Stimulated activated CD8-positive, alpha-beta memory T cell treated with anti-CD3 and anti-CD28 coated beads, Interleukin-15, amount 100 ng/mL, for 4 hours (primary cell): ENCODE results near the gene NFKB2.

Experiments
- DNase-seq, 2 donors: peaks; one replicate each; pipeline ENCODE4 v3.0.0-alpha.2; 2020; ENCODE audit warnings: low read depth in 2 of 2

Gene NFKB2

GRCh38 chr10:102422545-102423129, 27.1 kb downstream of the NFKB2 start:
- DNase-seq = no peak

DNA sequence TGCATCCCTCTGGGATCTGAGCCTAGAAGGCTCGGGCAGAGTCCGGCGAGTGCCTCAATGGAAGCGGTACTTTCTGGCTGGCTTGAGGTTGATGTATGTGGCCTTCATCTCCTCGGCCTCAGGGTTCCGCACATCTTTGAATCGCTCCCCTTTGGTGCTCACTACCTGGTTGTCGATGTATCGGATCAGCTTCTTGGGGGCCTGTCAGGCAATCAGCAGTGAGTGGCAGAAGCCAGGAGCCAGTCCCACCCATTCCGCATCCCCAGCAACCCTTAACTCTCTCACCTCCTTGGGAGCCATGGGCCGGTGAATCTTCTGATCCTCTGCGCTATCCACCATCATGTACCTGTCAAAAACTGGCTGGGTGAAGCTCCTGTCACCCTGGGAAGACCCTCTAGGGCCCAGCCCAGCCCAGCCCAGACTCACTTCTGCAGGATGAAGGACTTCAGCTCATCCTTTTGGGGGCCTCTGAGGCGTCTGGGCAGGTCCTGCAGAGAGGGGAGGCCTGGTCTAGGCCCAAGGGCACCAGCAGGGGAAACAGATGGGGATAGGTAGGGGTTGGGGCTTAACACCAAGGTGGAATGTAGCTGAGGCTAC, 28.0 kb downstream of the NFKB2 start:
- no peak for DNase-seq

DNA sequence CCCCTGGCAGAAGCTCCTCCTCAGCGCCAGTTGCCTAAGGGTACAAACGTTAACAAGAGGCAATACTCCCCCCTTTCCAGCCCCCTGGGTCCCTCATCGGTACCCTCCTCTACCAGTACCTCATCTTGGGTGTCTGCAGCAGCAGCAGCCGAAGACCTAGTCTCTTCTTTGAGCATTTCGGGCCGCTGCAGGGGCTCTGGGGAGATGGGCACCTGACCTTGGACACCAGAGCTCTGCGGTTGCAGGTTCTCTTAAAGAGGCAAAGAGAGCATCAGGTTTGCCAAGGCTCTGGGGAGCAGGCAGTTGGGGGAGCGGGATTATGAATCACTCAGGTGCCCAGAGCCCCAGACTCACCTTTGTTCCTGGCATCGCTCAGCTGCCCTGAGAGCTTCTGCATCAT, 28.6 kb downstream of the NFKB2 start:
- DNase-seq = no peak

DNA sequence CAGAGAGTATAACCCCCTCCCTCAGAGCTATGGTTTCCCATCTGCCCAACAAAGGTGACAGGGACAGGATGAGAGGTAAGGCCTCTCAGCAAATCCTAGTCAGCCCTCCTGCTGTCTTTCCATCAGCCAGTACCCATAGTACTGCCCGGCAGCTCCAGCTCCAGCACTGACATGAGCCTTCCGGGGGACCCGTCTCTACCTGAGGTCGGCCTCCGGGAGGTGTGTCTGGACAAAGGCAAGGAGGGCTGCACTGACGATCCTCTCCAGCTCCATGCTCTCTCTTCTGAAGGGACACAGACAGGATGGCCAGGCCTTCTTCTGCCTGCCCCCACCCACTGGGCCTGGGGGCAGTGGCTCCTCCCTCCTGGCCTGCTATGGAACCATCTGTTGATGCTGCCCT, 29.4 kb downstream of the NFKB2 start:
- DNase-seq = no peak

- DNase-seq = no peak
These were observed 29.9 kb downstream of the NFKB2 start for GRCh38 chr10:102425444-102425843.

GRCh38 chr10:102426803-102427287, 31.3 kb downstream of the NFKB2 start:
- DNase-seq = no peak

GRCh38 chr10:102429468-102429867, 34.0 kb downstream of the NFKB2 start:
- DNase-seq = no peak

GRCh38 chr10:102431452-102432124, 36.1 kb downstream of the NFKB2 start:
- no peak for DNase-seq

DNA sequence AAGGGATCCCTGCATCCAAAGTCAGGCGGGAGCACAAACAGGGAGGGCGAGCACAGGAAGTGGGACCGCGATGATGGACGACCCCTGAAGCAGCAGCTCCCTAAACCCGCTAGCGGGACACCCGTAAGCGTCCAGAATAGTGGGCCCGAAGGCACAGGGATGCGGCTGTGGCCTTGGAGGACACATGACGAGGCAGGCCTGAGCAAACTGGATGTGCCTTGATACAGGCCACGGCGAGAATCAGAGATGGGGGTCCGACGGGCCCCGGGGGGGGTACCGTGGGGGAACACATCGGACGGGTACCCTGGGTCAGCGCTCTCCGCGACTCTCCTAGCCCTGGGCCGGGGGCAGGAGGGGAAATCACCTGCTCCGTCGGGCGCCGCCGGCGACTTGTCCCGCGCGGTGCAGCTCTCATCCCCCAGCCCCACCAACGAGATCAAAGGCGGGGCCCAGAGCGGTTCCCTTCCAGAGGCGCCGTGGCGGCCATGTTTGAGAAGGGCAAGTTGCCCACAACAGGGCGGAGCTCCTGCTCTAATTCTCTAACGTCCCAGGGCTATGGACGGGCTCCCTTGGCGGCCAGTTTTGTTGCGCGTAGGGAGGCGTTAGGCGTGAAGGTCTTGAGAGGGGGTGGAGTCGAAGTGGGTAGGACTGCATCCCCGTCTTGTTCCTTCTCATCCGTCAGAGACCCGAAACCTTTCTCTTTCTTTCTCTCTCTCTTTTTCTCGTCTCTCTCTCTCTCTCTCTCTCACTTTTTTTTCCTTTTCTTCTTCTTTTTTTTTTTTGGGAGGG, 36.9 kb downstream of the NFKB2 start, which contains the start of gene CUEDC2:
CUEDC2 (minus strand) TSS at position 413 of the 789 bp plus-strand sequence. CDS start 7,386 bp downstream, outside the sequence.
- DNase-seq = peak; percentile 85 to 88

DNA sequence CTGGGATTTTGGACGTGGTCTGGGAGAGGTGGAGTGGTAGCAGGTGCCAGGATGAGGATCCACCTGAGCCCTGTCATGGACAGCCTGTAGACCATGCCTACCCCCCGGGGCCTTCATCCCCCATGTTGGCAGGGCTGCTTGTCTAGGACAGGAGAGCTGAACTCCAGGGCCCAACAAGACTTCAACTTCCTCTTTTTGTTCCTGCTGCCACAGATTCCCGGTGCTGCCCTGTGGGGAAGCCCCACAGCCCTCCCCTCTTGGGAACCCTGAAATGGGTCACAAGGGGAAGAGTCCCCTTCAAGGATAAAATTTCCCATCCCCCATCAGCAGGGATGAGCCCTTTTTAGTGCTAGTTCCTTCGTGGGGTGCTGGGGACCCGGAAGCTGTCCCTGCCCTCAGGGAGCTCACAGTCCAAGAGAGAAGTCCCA, 38.1 kb downstream of the NFKB2 start:
- DNase-seq = no peak

GRCh38 chr10:102434394-102435132, 39.1 kb downstream of the NFKB2 start:
- DNase-seq = no peak

- no peak for DNase-seq
These were observed 39.6 kb downstream of the NFKB2 start for GRCh38 chr10:102435133-102435497.

DNA sequence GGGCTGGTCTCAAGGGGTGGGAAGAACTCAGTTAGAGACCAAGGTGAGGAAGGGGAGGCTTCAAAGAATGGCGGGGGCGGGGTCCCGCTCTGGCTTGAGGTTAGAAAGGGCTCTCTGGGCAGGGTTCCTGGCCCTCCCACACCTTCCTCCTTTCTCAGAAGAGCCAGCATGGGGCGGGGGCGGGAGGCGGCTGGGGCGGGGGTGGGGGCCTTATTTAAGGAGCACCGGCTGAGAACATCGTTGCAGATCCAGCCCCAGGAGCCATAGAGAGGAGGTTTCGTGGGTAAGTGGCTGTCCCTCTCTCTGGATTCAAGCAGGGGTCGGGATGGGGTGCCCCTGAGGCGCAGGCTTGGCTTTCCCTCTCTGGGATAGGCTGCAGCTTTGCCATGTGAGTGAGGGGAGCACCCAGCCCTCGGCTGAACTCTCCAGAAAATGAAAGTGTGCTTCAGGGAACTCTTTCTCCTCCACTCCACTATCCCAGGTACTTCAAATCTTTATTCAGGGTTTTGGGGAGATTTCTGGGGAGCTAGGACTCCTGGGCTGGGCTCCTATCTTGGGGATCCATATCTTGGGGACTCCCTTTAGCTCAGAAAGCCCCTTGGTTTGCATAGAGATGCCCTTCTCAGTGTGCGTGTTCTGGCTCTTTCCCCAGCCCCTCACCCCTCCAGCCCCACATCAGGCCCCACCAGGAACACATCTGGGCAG, 40.2 kb downstream of the NFKB2 start:
- peak; percentile 13 to 41 for DNase-seq

GRCh38 chr10:102436312-102436711, 40.8 kb downstream of the NFKB2 start:
- no peak for DNase-seq

- DNase-seq = no peak
These were observed 42.0 kb downstream of the NFKB2 start for GRCh38 chr10:102437515-102437914.

DNA sequence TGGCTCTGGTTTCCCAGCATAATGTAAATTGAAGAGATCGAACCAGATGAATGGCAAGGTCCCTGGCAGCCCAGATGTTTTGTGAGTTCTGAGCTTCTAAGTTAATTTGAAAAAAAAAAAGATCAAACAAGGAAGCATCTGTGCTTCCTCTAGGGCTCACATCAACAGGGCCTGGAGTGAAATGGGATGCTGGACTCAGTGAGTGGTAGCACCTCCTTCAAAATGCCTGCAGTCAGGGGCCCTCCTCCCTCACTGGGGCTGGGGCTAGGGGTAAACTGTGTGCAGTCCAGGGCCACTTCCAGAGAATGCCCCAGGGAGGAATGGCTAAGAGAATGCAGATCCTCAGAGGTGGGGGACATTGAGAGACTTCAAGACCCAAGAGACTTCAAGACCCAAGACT, 42.9 kb downstream of the NFKB2 start:
- no peak for DNase-seq

DNA sequence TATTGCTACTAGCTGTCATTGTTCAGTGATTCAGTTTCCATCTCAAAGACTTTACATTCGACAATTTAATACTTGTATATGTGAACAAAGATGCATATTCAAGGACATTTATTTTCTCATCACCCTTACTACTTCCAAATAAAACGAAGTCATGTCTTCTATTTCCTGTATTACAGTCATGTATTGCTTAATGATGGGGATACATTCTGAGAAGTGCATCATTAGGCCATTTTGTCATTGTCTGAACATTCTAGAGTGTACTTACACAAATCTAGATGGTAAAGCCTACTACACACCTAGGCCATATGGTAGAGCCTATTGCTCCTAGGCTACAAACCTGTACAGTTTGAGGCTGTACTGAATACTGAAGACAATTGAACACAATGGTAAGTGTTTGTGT, 49.3 kb downstream of the NFKB2 start:
- DNase-seq = no peak

- peak; percentile 72 to 86 for DNase-seq
These were observed 54.0 kb downstream of the NFKB2 start for GRCh38 chr10:102449321-102450123.

- DNase-seq = no peak
These were observed 54.5 kb downstream of the NFKB2 start for GRCh38 chr10:102450124-102450373.

DNA sequence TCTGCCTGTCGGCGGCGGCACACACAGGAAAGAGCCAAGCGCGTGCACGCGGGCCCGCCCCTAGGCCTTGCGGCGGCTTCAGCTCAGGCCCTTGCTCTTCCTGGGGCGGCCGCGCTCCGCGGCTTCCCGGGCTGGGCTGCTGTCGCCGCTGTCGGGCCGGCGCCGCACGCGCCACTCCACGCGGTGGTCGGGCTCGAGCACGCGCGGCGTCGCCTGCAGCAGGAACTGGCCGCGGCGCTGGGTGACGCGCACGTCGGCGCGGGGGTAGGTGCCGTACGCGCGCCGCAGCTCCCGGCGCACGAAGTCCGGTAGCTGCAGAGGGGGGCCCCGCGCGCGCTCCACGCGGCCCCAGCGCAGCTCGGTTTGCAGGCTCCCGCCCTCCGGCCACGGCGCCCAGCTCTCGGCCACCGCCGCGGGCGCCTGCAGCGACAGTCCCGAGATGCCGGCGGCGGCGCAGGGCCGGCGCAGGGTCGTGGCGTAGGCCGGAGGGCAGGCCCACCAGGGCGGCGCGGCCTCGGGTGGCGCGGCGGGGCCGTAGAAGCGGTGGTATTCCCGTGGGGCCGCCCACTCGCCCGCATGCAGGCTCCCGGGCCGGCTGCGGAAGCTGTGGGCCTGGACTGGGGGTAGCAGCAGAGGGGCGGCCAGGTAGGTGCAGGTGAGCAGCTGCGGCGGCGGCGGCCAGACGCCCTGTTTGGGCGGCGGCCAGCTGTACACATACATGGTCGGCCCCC, 55.0 kb downstream of the NFKB2 start:
- DNase-seq = peak; percentile 71 to 83
